GM19468 (cell line): ENCODE data around the gene PVR.
"Not testable (repeated sequence)": the region's sequence is repeated elsewhere in the genome, so short reads cannot be mapped to it uniquely, and the experiment has no call there.

Experiments
- ATAC-seq: cut with Tn5 transposase; IDR thresholded peaks from one replicate; pipeline ENCODE4 v1.9.1; 2021; ENCODE audit warnings: mild to moderate bottlenecking, moderate library complexity, moderate number of reproducible peaks; ENCODE audit not compliant: unreplicated experiment; ENCODE audit errors: extremely low read depth

PVR gene

DNA sequence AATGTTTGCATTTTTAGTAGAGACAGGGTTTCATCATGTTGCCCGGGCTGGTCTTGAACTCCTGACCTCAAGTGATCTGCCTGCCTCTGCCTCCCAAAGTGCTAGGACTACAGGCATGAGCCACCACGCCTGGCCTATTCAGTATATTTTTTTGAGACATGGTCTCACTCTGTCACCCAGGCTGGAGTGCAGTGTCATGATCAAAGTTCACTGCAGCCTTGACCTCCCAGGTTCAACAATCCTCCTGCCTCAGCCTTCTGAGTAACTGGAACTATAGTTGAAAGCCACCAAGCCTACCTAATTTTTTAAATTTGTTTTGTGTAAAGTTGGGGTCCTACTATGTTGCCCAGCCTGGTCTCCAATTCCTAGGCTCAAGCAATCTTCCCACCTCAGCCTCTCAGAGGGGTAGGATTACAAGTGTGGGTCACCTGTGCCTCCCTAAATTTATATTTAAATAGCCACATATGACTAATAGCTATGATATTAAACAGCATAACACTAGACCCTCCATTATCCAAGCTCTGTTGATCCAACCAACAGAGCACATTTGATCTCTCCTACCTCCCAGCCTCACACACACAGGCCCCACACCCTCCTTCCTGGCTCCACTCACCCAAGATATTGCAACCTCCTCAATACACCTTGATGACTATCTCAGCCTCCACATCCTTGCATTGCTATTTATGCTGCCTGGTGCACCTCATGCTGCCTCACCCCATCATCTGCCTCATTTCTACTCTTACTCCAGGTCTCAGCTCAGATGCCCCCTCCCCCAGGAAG lies 25.5 kb downstream of the PVR start:
- no peak for ATAC-seq

DNA sequence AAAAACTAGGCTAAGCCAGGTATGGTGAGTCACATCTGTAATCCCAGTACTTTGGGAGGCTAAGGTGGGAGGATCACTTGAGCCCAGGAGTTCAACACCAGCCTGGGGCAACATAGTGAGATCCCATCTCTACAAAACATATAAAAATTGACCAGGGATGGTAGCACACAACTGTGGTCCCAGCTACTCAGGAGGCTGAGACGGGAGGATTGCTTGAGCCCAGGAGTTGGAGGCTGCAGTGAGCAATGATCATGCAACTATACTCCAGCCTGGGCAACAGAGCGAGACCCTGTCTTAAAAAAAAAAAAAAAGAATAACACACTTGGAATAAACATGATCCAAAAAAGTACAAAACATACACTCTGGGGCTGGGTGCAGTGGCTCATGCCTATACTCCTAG lies 26.3 kb downstream of the PVR start:
- ATAC-seq = not testable (repeated sequence)

DNA sequence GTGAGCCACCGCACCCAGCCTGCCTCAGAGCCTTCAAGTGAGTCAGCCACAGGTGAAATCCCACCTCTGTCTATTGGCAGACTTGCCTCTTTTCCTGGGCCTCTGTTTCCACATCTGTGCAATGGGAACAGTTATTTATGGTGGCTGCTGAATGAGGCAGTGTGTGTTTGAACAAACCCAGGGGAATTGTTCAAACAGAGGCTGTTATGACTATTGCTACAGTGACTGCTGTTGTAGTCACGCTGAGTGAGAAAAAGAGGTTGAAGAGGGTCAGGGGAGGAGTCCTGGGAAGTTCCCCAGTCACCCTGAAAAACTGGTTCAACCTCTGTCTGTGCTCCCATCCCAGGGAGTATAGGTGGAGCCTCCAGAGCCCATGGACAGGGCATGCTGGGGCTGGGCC lies 27.7 kb downstream of the PVR start, which contains the start of gene CEACAM19:
Gene CEACAM19 (plus strand): TSS at position 83 of the 400 bp plus-strand sequence. CDS start 450 bp downstream, outside the sequence.
- ATAC-seq = no peak

DNA sequence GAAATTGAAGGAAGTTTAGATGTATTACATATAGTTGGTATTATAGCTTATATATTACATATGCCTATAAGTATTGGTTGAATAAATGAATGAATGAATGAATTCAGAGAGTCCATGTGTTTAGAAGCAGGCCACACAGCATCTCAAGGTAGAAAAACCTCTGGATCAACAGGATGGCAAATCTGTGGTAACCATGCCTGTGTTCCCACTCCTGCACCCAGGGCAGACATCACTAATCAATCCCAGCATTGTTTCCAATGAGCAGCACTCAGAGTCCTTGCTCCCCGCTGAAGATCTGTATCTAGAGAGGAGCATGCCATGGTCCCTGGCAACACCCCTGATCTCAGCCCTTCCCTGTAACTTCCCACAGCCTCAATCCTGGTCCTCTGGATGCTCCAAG lies 28.5 kb downstream of the PVR start:
- no peak for ATAC-seq

DNA sequence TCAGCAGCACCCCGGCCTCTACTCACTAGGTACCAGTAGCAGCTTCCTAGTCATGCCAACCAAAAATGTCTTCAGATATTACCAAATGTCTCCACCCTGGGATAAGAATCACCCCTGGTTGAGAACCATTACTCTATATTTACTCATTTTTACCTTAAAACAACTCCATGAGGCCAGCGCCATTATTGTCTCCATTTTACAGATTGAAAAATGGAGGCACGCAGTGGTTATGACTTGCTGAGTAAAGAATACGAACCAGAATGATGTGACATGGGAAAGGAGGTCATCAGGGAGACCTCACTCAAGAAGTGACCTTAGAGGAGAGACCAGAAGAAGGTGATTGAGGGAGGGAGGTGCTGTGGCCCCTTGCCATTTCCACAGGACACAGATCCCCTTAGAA lies 29.8 kb downstream of the PVR start:
- ATAC-seq = no peak

DNA sequence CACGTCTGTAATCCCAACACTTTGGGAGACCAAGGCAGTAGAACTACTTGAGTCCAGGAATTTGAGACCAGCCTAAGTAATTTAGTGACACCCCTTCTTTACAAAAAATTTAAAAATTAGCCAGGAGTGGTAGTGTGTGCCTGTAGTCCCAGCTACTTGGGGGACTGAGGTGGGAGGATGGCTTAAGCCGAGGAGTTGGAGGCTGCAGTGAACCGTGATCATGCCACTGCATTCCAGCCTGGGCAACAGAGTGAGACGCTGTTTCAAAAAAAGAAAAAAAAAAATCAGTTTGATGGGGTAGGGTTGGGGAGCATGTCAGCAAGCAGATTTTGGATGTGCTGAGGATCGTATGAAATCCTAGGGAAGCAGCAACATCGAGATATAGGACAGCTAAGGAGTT lies 31.8 kb downstream of the PVR start:
- ATAC-seq = no peak

DNA sequence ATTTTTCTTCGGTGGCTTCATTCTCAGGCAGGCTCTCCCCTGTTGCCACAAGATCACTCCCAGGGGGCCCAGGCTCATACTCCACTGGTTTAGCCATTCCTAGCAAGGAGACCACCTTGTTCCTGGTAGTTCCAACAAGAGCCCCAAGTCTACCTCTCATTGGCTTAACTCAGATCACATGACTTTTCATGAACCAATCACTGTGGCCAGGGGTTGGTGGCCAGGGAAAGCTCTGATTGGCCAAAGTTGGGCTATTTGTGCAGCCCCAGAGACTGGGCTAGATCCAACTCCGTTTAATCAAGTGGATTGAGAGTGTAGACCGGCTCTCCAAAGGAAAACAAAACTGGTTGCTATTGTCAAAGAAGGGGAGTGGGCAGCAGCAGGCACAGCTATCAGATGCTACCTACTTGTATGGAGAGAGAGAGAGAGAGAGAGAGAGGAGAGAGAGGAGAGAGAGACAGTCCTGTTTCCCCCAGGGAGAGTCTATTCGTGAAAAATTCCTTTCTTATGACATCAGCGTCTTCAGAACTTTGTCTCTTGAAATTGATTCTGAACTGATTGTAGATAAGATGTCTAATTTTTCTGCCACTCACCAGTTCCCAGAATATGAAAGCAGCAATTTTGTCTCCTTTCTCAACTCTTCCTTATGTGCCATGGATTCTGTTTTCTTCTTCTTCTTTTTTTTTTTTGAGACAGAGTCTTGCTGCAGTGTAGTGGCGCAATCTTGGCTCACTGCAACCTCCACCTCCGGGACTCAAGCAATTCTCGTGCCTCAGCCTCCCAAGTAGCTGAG lies 33.5 kb downstream of the PVR start:
- no peak for ATAC-seq

DNA sequence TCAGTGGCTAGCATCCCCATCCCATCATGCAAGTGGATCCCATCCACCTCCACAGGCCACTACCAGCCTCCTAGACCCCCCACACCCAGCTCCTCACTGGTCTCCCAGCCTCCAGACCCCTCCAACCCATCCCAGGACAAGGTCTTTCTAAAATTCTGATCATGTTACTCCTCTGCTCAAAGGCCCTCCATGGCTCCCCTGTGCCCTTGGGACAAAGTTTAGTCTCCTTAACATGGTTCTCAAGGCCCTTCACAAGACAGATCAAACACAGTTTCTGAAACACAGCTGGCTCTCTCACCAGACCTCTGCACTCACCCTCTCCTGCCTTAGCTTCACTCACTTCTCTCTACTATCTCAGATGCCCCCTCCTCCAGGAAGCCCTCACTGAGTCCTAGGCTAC lies 36.8 kb downstream of the PVR start:
- ATAC-seq = no peak

DNA sequence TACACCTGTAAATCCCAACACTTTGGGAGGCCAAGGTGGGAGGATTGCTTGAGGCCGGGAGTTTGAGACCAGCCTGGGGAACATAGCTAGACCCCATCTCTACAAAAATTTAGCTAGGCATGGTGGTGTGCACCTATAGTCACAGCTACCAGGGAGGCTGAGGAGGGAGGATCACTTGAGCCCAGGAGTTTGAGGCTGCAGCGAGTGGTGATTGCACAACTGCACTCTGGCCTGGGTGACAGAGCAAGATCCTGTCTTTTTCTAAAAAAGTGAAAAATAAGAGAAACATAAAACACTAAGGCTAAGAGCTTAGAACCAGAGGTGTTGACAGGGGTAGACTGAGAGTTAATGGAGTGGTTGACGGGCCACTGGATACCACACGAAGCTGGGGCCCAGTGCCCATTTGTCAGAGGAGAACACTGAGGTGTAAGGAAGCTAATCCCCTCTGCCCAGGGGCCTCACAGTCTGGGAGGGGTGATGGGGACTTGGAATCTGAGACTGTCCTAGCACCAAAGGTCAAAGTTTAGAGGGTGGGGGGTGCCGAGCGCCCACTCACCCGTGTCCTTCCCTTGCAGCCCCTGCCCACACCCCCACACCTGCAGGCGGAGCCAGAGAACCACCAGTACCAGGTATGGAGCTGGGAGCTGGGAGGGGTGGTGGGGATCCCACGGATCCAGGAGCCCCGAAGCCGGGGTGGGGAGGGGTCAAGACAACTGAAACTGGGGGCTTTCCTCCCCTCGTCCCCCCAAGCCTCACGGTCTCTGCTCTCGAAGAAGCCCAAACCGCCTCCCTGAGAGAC lies 38.5 kb downstream of the PVR start:
- no peak for ATAC-seq

DNA sequence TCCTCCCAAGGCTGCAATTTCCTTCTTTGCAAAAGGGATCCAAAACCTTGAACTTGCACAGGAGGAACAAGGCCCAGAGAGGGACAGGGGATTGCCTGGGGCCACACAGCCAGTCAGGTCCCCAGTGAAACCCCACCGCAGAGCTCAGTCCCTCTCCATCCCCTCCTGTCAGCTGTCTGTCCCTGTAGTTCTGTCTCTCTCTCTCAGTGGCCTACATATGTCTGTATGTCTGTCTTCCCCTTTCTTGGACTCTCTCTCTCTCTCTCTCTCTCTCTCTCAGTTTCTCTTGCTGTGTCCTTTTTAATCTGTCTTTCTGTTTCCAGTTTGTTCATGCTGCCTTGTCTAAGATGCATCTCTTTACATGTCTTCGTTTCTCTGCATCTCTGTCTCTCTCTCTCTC lies 39.1 kb downstream of the PVR start:
- no peak for ATAC-seq

DNA sequence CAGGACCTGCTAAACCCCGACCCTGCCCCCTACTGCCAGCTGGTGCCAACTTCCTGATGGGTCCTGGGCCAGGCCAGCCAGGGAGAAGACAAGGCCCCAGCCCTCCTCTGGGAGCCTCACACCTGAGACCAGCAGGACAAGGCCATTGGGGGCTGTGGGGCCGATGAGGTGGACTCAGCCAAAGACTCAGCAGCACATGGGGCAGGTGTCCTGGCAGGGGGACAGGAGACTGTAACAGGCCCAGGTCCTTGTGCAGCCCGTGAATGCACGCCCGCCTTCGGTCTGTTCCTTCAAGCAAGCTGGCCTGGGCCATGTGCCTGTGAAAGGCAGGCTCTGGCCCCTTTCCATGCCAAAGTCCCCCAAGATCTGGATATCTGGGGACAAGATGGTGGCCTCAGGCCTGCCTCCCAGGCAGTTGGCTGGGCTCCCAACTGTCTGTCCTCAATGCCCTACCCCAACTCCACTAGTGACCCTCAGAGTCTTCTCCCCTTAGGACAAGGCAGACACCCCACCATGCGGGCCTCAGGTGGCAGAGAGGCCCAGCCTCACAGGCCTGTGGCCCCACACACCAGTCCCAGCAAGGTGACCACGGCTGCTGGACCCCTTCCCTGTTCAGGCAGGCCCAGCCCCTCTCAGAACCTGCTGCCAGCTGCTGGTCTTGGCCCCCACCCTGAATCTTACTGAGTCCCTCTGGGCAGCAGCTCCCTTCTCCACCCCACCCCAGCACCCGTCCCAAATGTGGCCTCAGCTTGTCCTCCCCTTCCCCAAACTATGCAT lies 39.9 kb downstream of the PVR start:
- no peak for ATAC-seq

DNA sequence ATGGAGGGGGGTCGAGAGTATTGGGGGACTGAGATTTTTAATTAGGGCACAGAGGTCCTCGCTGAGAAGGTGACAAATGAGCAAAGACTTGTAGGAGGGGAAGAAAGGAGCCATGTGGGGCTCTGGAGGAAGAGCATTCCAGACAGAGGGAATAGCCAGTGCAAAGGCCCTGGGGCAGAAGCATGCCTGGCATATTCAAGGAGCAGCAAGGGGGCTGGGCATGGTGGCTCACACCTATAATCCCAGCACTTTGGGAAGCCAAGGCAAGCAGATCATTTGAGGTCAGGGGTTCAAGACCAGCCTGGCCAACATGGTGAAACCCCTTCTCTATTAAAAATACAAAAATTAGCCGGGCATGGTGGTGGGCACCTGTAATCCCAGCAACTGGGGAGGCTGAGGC lies 40.7 kb downstream of the PVR start:
- not testable (repeated sequence) for ATAC-seq

DNA sequence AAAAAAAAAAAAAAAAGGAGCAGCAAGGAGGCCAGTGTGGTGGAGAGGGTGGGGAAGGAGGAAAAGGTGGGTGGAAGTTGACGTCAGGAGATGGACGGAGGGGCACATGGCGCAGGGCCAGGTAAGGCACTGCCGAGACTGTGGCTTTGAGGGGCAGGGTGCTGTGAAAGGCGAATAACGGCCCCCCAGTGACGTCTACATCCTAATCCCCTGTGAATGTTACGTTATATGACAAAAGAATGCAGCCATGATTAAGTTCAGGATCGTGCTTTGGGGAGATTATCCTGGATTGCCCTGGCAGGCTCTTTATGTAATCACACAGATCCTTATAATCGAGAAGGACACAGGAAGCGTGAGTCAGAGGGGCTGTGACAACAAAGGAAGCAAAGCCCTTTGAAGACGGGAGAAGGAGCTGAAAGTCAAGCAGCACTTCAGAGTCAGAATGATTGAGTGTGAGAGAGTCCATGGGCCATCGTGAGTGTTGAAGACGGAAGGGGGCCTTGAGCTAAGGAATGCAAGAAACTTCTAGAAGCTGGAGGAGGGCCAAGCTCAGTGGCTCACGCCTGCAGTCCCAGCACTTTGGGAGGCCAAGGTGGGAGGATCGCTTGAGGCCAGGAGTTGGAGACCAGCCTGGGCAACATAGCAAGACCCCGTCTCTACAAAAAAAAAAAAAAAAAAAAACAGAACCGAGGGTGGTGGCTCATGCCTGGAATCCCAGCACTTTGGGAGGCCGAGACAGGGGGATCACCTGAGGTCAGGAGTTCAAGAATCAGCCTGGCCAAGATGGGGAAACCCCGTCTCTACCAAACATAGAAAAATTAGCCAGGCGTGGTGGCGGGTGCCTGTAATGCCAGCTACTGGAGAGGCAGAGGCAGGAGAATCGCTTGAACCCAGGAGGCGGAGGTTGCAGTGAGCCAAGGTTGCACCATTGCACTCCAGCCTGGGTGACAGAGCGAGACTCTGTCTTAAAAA lies 41.5 kb downstream of the PVR start:
- ATAC-seq = no peak

DNA sequence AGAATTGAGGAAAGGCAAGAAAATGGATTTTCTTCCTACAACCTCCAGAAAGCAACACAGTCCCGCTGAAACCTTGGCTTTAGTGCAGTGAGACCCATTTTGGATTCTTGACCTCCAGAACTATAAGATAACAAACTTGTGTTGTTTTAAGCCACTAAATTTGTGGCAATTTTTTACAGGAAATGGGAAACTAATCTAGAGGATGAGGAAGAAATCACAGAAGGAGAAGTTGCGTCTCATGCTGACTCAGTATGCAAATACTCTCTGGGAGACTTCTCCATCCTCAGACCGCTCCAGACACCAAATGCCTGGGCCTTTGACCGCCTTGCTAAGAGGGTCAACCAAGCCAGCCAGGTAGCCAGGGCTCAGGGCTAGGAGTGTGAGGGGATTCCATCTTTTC lies 42.2 kb downstream of the PVR start:
- no peak for ATAC-seq

DNA sequence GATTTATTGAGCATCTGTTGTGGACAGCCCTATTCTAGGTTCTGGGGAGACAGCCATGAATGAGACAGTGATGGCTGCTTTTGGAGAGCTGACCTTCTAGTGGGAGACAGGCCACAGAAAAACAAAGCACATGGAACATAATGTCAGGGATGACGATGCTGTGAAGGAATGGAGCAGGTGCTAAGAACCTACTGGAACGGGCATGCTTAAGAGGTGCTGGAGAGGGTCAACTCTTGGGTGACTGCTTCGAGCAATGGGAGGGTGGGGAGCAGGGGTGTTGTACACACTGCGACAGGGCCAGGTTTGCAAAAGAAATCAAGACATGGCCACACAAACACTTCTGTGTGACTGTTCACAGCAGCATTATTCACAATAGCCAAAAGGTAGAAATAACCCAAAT lies 43.2 kb downstream of the PVR start:
- ATAC-seq = no peak

DNA sequence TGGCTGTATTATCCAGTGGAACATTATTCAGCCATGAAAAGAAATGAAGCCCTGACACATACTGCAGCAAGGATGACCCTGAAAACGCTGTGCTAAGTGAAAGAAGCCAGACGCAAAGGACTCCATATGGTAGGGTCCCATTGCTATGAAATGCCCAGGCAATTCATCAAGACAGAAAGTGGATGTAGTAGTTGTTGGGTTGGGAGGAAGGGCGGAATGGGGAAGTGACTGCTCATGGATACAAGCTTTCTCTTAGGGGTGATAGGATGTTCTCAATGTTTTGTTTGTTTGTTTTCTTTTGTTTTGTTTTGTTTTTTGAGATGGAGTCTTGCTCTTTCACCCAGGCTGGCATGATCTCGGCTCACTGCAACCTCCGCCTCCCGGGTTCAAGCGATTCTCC lies 44.2 kb downstream of the PVR start:
- ATAC-seq = no peak

DNA sequence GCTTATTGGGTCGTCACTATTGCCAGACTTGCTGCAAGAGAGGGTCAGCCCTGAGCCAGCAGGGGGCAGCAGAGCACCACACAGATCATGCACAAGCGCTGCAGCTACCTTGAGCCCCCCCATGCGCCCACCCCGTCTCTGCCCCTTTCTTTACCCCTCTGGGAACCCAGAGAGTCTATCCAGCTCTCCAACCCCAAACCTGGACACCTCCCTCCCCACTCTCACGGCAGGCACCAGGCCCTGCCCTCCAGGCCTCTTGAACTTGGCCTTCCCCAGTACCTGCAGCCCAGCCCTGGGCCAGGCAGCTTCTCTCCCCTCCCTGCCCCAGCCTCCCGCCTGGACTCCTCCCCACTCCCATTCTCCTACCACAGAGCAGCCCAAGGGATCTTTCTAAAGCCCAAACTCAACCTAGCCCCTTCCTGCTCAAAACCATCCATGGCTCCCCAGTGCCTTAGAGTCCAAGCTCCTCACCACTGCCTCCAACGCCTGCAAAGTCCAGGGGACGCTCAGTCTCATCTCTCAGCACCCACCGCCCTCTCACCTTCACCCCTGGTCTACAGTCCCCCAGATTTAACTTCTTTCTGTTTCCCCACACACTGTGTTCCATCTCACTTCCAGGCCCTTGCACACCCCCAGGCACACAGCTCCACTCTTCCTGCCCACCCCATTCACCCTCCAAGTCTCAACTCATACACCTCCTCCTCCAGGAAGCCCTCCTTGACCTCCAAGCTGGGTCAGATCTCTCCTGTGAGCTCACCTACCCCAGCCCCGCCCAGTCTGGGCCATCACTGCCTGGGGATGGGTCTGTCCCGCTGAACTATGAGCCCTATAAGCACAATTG lies 45.8 kb downstream of the PVR start:
- no peak for ATAC-seq

DNA sequence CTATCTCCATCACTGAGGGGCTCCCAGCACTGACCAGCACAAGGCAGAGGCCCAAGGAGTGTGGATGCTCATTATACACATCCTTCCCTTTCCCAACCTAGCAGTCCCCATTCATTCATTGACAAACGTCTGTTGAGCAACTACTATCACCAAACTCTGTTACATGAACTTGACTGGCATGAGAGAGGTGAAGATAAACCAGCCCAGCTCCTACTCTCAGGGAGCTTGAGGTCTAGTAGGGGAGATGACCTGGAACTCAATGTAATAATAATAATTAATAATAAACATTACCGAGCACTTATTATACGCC lies 46.4 kb downstream of the PVR start:
- no peak for ATAC-seq
